AG04449 (cell line): ENCODE measurements around the gene TMEM255B.

ENCODE experiments used
- CTCF ChIA-PET: fragments of 350-600 bp; formaldehyde crosslinking; extraction: SDS; loops from one replicate; lab custom pipeline; 2021; ENCODE audit warnings: antibody characterized with exemption; lab: Yijun Ruan, JAX
- POLR2A ChIA-PET: fragments of 400-600, 350-600 bp; formaldehyde crosslinking; extraction: SDS; loops from one replicate; lab custom pipeline; 2020; ENCODE audit warnings: antibody characterized with exemption, inconsistent platforms; lab: Yijun Ruan, JAX
- DNase-seq: peaks from one replicate; pipeline ENCODE4 v3.0.0-alpha.2; 2010; ENCODE audit warnings: low read depth, low spot score
- H3K4me3 ChIP-seq: 2 replicates; pipeline ENCODE4 v1.5.1; 2011; ENCODE audit warnings: low read depth, mild to moderate bottlenecking, control low read depth, low read length
- CTCF ChIP-seq: IDR thresholded peaks from one replicate; pipeline ENCODE4 v1.5.1; 2011; ENCODE audit warnings: mild to moderate bottlenecking, moderate library complexity, low read length, control low read depth, inconsistent platforms; ENCODE audit not compliant: insufficient read depth; ENCODE audit errors: missing control alignments

TMEM255B gene

GRCh38 chr13:113862191-113862930, 103.3 kb downstream of the TMEM255B start:
- peak overlapping the region; percentile 81 for H3K4me3 ChIP-seq
- DNase-seq, result no peak
- POLR2A ChIA-PET, result interaction anchor here (0.6 to 1.0 kb wide), 3 partner anchors 45 to 65 kb away, joined by 3 to 4 read pairs (median 3); no protein-coding TSS in a partner anchor
- no peak for TF ChIP-seq CTCF
- CTCF ChIA-PET, result interaction anchor here (0.8 to 1.4 kb wide), 3 partner anchors 10 to 42 kb away, joined by 3 read pairs; no protein-coding TSS in a partner anchor

GRCh38 chr13:113862931-113863523, 104.0 kb downstream of the TMEM255B start:
- ChIA-PET CTCF (interaction anchor here (1.2 to 1.5 kb wide), 2 partner anchors 83 to 84 kb away, joined by 4 to 5 read pairs; no protein-coding TSS in a partner anchor), POLR2A (interaction anchor here (0.6 to 1.0 kb wide), 2 partner anchors 45 to 65 kb away, joined by 3 read pairs; no protein-coding TSS in a partner anchor)
- no peak for DNase-seq
- peak; percentile 10 for TF ChIP-seq CTCF
- H3K4me3 ChIP-seq, result peak overlapping the region; percentile 81

- ChIA-PET POLR2A (no interaction called here), CTCF (interaction anchor here (1.2 to 1.5 kb wide), 2 partner anchors 82 to 84 kb away, joined by 4 to 5 read pairs; no protein-coding TSS in a partner anchor)
- no peak for DNase-seq
- TF ChIP-seq CTCF, result peak; percentile 34
- H3K4me3 ChIP-seq, result peak within 1 kb of the TSS; percentile 81
Observed at GRCh38 chr13:113863524-113864272, 104.7 kb downstream of the TMEM255B start, which contains the start of gene GAS6. Gene GAS6, minus strand, starts transcription at chr13:113864076. Its CDS starts 156 bp downstream, at chr13:113863920.

GRCh38 chr13:113864273-113864890, 105.4 kb downstream of the TMEM255B start:
- ChIA-PET POLR2A (no interaction called here), CTCF (interaction anchor here (1.2 to 1.5 kb wide), 3 partner anchors 10 to 83 kb away, joined by 3 to 5 read pairs (median 4); no protein-coding TSS in a partner anchor)
- DNase-seq, result no peak
- no peak for TF ChIP-seq CTCF
- peak overlapping the region; percentile 81 for H3K4me3 ChIP-seq

- no peak for TF ChIP-seq CTCF
- ChIA-PET POLR2A (no interaction called here), CTCF (interaction anchor here (1.2 kb wide), 1 partner anchor 9 kb away, joined by 3 read pairs; no protein-coding TSS in a partner anchor)
- no peak for DNase-seq
- H3K4me3 ChIP-seq, result no peak overlapping the region
Observed at GRCh38 chr13:113865427-113865826, 106.4 kb downstream of the TMEM255B start.
